Measurements from ENCODE around the gene POLD2.

DNA sequence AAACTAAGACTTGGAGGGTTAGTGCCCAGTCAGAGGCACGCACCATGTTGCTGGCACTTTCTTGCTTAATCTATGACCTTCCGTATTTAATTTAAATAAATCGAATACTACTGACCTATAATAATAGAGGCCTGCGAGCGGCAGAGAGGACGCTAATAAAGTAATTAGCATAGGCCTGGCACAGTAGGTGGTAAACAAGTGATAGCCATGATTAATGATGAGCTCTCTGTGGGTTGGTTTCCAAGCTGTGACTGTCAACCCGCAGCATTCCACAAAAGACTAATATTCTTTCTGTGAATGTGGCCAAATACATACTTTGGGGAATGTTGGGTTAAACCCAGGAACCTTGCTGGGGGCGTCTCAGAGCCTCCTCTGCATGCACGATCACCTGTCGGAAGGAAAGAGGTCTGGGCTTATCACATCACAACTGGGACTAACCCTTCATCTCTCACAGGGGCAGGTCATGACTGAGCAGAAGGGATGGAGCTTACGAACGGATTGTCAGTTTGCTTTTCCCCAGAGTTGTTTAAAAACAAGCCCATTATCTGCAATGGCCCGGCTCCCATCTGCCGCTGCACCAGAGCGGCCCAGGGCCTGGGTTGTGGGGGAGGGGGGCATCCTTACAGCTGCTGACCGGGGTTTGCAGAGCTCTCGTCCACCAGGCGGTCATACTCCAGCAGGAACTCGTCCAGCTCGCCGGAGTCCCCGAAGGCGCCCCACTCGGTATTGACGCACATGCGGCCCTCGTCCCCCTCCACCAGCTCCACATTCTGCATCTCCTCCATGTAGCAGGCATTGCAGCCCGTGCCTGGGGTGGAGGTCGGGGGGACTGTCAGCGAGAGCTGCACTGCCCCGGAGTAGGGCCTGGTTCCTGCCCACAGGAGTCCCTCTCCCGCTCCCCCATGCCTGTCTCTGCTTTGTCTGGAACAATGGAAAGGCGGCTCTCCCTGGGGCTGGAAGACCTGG, 24.0 kb upstream of the POLD2 start:
- TF ChIP-seq, protein P1, sequence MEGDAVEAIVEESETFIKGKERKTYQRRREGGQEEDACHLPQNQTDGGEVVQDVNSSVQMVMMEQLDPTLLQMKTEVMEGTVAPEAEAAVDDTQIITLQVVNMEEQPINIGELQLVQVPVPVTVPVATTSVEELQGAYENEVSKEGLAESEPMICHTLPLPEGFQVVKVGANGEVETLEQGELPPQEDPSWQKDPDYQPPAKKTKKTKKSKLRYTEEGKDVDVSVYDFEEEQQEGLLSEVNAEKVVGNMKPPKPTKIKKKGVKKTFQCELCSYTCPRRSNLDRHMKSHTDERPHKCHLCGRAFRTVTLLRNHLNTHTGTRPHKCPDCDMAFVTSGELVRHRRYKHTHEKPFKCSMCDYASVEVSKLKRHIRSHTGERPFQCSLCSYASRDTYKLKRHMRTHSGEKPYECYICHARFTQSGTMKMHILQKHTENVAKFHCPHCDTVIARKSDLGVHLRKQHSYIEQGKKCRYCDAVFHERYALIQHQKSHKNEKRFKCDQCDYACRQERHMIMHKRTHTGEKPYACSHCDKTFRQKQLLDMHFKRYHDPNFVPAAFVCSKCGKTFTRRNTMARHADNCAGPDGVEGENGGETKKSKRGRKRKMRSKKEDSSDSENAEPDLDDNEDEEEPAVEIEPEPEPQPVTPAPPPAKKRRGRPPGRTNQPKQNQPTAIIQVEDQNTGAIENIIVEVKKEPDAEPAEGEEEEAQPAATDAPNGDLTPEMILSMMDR (IDR thresholded peaks at IDR 0.05; ENCODE audit: insufficient read depth, low read length, poor library complexity, severe bottlenecking): no peak
- TF ChIP-seq EZH2phosphoT487 (conservative IDR thresholded peaks at IDR 0.05; ENCODE audit: low read length): no peak

Measured in SU-DHL-6 (cell line).